ENCODE data around the gene SELENOK.

DNA sequence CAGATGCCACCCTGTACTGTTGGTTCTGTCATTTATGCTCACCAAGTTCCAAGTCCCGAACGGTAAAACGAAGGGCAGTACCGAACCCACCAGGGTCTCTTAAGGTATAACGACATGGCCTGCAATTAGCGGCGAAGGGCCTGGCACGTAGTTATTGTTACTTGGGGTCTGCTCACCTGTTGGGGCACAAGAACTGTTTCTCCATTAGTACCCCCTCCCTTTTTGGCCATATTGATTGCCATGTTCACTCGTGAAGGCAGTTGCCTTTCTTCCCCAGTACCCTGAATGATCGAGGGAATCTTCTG lies 44.9 kb downstream of the SELENOK start:
- TF ChIP-seq EZH2 (IDR thresholded peaks at IDR 0.05; ENCODE audit: borderline replicate concordance, insufficient read depth, low read depth, low read length, poor library complexity, severe bottlenecking) = no peak
- TF ChIP-seq, protein P1, sequence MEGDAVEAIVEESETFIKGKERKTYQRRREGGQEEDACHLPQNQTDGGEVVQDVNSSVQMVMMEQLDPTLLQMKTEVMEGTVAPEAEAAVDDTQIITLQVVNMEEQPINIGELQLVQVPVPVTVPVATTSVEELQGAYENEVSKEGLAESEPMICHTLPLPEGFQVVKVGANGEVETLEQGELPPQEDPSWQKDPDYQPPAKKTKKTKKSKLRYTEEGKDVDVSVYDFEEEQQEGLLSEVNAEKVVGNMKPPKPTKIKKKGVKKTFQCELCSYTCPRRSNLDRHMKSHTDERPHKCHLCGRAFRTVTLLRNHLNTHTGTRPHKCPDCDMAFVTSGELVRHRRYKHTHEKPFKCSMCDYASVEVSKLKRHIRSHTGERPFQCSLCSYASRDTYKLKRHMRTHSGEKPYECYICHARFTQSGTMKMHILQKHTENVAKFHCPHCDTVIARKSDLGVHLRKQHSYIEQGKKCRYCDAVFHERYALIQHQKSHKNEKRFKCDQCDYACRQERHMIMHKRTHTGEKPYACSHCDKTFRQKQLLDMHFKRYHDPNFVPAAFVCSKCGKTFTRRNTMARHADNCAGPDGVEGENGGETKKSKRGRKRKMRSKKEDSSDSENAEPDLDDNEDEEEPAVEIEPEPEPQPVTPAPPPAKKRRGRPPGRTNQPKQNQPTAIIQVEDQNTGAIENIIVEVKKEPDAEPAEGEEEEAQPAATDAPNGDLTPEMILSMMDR (IDR thresholded peaks at IDR 0.05) = no peak
